GM19099 (cell line): ENCODE measurements around the gene SRR.

Source experiments
- POLR2A ChIP-seq: IDR thresholded peaks from 3 replicates; pipeline ENCODE4 v1.6.1; 2011; ENCODE audit warnings: low read depth; ENCODE audit not compliant: insufficient read length; ENCODE audit errors: extremely low read depth

The SRR gene

DNA sequence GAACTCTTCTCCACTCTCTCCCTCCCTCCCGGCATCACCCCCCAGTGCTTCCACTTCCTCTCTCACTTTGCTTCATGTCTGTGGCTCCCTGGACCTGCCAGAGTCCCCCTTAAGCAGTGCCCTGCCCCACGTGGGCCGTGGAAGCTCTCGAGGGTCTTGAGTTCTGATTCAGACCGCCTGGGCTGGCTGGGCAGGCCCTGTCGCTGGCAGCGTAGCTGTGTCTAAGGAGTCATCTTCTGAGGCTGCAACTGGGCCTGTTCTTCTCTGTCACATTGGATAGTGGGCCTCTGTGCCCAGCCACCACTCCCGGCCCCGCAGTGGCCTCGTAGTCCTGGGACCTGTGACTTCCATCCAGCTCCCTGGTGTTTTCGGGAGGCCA, 66.5 kb downstream of the SRR start:
- TF ChIP-seq POLR2A = no peak

DNA sequence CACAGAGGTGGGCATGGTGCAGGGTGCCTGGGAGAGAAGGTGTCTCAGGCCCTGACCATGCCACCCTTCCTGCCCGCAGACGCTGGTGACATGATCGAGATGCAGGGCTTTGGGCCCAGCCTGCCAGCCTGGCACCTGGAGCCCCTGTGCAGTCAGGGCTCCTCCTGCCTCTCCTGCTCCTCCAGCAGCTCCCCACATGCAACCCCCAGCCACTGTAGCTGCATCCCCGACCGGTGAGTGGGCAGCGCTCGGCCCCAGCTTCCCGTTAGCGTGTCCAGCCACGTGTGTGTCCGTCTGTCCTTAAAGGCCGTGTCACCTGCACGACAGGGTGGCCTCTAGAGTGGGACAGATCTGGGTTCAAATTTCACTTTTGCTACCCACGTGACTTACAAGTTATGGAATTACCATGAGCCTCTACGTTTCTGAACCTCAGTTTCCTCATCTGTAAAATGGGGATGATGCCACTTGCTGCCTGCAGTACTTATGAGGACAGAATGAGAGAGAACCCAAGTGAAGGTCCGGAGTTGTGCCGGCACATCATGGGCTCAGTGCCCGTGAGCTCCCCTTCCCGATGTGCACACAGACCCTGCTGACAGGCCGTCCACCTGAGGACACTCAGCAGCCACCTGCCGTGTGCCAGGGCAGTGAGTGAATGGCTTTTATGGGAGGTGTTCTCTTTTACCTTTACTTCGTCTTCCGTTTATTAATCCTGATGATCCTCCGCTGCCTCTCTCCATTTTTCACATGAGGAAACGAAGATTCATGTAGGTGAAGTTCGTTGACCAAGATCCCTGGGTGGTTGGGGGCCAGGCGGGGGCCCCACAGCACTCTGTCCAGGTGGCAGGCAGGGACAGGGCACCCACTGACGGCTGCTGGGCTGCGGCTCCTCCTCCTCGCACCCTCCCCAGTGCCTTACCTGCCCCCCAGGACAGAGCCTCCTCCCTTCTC, 67.7 kb downstream of the SRR start:
- TF ChIP-seq POLR2A = no peak

DNA sequence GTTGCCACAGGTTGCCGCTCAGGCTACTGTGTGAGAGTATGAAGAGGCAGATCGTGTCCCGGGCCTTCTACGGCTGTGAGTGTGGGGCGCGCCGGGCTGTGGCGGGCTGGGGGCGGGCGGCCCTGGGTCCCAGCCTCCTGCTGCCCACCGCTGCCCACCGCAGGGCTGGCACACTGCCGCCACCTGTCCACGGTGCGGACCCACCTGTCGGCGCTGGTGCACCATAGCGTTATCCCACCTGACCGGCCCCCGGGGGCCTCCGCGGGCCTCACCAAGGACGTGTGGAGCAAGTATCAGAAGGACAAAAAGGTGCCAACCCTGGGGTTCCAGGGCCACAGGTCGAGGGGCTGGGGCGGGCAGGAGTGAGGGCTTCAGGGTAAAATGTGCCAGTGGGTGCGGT, 68.4 kb downstream of the SRR start:
- no peak for TF ChIP-seq POLR2A

DNA sequence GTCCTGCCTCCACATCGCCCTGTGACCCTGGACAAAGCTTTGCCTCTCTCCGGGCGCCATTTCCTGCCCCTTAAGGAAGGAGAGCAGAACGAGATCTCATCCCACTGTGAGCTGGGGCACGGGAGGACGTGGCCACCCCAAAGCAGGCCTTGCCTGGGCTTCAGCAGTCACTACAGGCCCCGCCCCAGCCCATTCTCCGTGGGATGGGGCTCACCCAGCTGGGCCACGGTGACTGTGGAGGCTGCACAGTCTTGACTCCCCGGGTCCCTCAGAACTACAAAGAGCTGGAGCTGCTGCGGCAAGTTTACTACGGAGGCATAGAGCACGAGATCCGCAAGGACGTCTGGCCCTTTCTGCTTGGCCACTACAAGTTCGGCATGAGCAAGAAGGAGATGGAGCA, 68.9 kb downstream of the SRR start:
- TF ChIP-seq POLR2A = no peak

DNA sequence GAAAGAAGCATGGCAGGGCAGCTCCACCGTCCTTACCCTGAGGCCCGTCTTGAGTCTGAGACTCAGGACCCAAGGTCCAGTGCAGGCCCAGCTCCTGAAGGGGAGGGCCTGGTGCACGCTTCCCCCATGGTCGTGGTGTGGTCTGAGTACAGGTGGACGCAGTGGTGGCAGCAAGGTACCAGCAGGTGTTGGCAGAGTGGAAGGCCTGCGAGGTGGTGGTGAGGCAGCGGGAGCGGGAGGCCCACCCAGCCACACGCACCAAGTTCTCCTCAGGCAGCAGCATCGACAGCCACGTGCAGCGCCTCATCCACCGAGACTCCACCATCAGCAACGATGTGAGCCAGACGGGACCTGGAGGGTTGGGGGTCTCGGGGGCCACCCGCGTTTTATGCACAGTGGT, 69.4 kb downstream of the SRR start:
- no peak for TF ChIP-seq POLR2A
